Measurements from ENCODE around the gene LSP1. TPM values are rescaled to one million over a fixed set of nuclear protein-coding genes. Genes with fewer than 3 reads are reported as not detected.

The LSP1 gene
- total and polyA plus RNA-seq, 2 of the 4 experiments (the other 2 are of a cell fraction): not detected

- no peaks in the 10 kb centered on the region for H4K20me1 ChIP-seq (ENCODE audit: insufficient read depth, low read length)
- DNase-seq (no peak), ATAC-seq (ENCODE audit: low read depth) (no peak)
- no peaks in the 10 kb centered on the region for H3K36me3 ChIP-seq (ENCODE audit: control insufficient read depth, insufficient read depth, low read length)
- CTCF ChIA-PET: no interaction called here
- no peak overlapping the region for H3K4me3 ChIP-seq (ENCODE audit: insufficient read depth, low read depth, low read length)
- H2AK5ac ChIP-seq (ENCODE audit: low read depth, low read length): no peak overlapping the region
- no peaks in the 10 kb centered on the region for H3K4me1 ChIP-seq (ENCODE audit: control insufficient read depth, insufficient read depth, low read length)
- no CpG with 5 or more reads among the region's 10 CpGs for WGBS, 2 experiments (ENCODE audit: extremely low coverage in 2 of 2, insufficient read length in 1 of 2)
- dilution Hi-C loops (cut with HindIII; ENCODE audit: low sequenced_read_pairs, unreplicated experiment) (no loop called here), intact Hi-C loops (cut with micrococcal nuclease) (no loop called here), in situ Hi-C loops (cut with MboI; ENCODE audit: low sequenced_read_pairs) (no loop called here)
- H2BK5ac ChIP-seq (ENCODE audit: low read depth, low read length, poor library complexity, severe bottlenecking): no peak overlapping the region
- H3K27ac ChIP-seq (ENCODE audit: insufficient read depth, low read length): no peak overlapping the region
- H3K14ac ChIP-seq (replicated peaks; ENCODE audit: low read depth, low read length): no peak overlapping the region
- peaks cover 30% of the 10 kb centered on the region for H3K27me3 ChIP-seq (ENCODE audit: control insufficient read depth, insufficient read depth, low read length)
- TF ChIP-seq RAD21 (IDR thresholded peaks at IDR 0.05; ENCODE audit: low read length) (no peak), FOS (IDR thresholded peaks at IDR 0.05; ENCODE audit: low read depth, low read length) (no peak), MXI1 (IDR thresholded peaks at IDR 0.05; ENCODE audit: borderline replicate concordance, low read depth, low read length) (no peak), MAZ (IDR thresholded peaks at IDR 0.05; ENCODE audit: borderline replicate concordance, low read depth, low read length) (no peak)
- no TSS peak for BruUV-seq (replicated peaks)
- no peaks in the 10 kb centered on the region for H3K9me1 ChIP-seq (ENCODE audit: insufficient read depth, low read length)
- no peak overlapping the region for H4K8ac ChIP-seq (ENCODE audit: low read depth in 2 of 2, low read length in 2 of 2)
- H3K23ac ChIP-seq (ENCODE audit: low read depth, low read length): no peak overlapping the region
- no peak overlapping the region for H4K5ac ChIP-seq (ENCODE audit: low read depth, low read length)
- H3K9me3 ChIP-seq (ENCODE audit: control insufficient read depth, insufficient read depth, low read length): no peaks in the 10 kb centered on the region
- H3K4me2 ChIP-seq (ENCODE audit: low read depth, low read length): no peak overlapping the region
- no peak overlapping the region for H3K18ac ChIP-seq (ENCODE audit: low read depth, low read length)
- H3K79me1 ChIP-seq (ENCODE audit: low read depth in 1 of 2, low read length in 2 of 2): no peaks in the 10 kb centered on the region
- H2BK15ac ChIP-seq (ENCODE audit: low read depth, low read length): no peak overlapping the region
- H2BK20ac ChIP-seq (ENCODE audit: low read depth, low read length): no peak overlapping the region
- H3K9ac ChIP-seq (ENCODE audit: low read depth, low read length): no peak overlapping the region
- no peak overlapping the region for H2AFZ ChIP-seq (replicated peaks; ENCODE audit: low read length, poor library complexity)
- POLR2A ChIA-PET (ENCODE audit: unreplicated experiment): no interaction called here
- no peak overlapping the region for H4K91ac ChIP-seq (ENCODE audit: insufficient read depth, low read depth, low read length)
- H3K56ac ChIP-seq (ENCODE audit: extremely low read depth, insufficient read depth, low read length): no peak overlapping the region
- no peak overlapping the region for H2BK120ac ChIP-seq (ENCODE audit: low read depth, low read length)
- no peak overlapping the region for H2AK9ac ChIP-seq (replicated peaks; ENCODE audit: low read depth, low read length, poor library complexity)
- H3K4ac ChIP-seq (ENCODE audit: low read depth, low read length): no peak overlapping the region
These were observed 43.6 kb downstream of the LSP1 start for GRCh38 chr11:1896468-1896867.
